Smooth muscle cell (in vitro differentiated cells): Measurements from ENCODE around the gene B4GALT4. TPM values are rescaled to one million over a fixed set of nuclear protein-coding genes. Genes with fewer than 3 reads are reported as not detected.
"Not testable (repeated sequence)": the region's sequence is repeated elsewhere in the genome, so short reads cannot be mapped to it uniquely, and the experiment has no call there.

Experiments
- DNase-seq: peaks from one replicate; lab custom pipeline; 2025; ENCODE audit not compliant: unreplicated experiment; lab: John Stamatoyannopoulos, UW
- H2AFZ ChIP-seq: fragments of 200-600 bp; sonication (generic); 2 replicates; pipeline ENCODE4 v1.6.0; 2016; ENCODE audit warnings: antibody characterized with exemption, low read depth, mild to moderate bottlenecking
- H3F3A ChIP-seq: fragments of 200-600 bp; sonication (generic); 2 replicates; pipeline ENCODE4 v1.6.0; 2017; ENCODE audit warnings: antibody characterized with exemption, low read depth
- H3K27ac ChIP-seq: fragments of 200-600 bp; sonication (generic); 2 replicates; pipeline ENCODE4 v1.5.1; 2016; ENCODE audit warnings: low read depth, mild to moderate bottlenecking
- H3K27me3 ChIP-seq: fragments of 200-600 bp; sonication (generic); 2 replicates; pipeline ENCODE4 v1.6.1; 2016; ENCODE audit warnings: low read depth, mild to moderate bottlenecking
- H3K36me3 ChIP-seq: fragments of 200-600 bp; sonication (generic); 2 replicates; pipeline ENCODE4 v1.5.1; 2016; ENCODE audit warnings: low read depth
- H3K4me1 ChIP-seq: fragments of 200-600 bp; sonication (generic); 2 replicates; pipeline ENCODE4 v1.5.1; 2016; ENCODE audit warnings: low read depth
- H3K4me2 ChIP-seq: fragments of 200-600 bp; sonication (generic); 2 replicates; pipeline ENCODE4 v1.6.0; 2016; ENCODE audit warnings: mild to moderate bottlenecking
- H3K4me3 ChIP-seq: fragments of 200-600 bp; sonication (generic); 2 replicates; pipeline ENCODE4 v1.5.1; 2016; ENCODE audit warnings: mild to moderate bottlenecking
- H3K79me2 ChIP-seq: fragments of 200-600 bp; sonication (generic); 2 replicates; pipeline ENCODE4 v1.6.0; 2016; ENCODE audit warnings: low read depth, mild to moderate bottlenecking
- H3K9ac ChIP-seq: fragments of 200-600 bp; sonication (generic); 2 replicates; pipeline ENCODE4 v1.6.0; 2016; ENCODE audit warnings: low read depth
- H3K9me3 ChIP-seq: fragments of 200-600 bp; sonication (generic); replicated peaks from 2 replicates; pipeline ENCODE4 v1.5.1; 2016; ENCODE audit warnings: low read depth
- H4K20me1 ChIP-seq: fragments of 200-600 bp; sonication (generic); 2 replicates; pipeline ENCODE4 v1.6.0; 2016; ENCODE audit warnings: low read depth
- CTCF ChIP-seq: fragments of 200-600 bp; sonication (generic); IDR thresholded peaks from 2 replicates; pipeline ENCODE4 v1.5.1; 2017; ENCODE audit warnings: borderline replicate concordance, mild to moderate bottlenecking, antibody characterized with exemption; ENCODE audit not compliant: insufficient read depth, poor library complexity, severe bottlenecking
- WGBS: methylation state at CpG from one replicate; pipeline ENCODE4 v1.1.7; 2016; ENCODE audit warnings: low lambda C conversion rate; 5-methylcytosine and 5-hydroxymethylcytosine counted together
- polyA plus RNA-seq: library from polyadenylated mRNA; unstranded; fragments of >200 nt; fragmentation: Nextera tagmentation; extraction: Ambion mirVana; gene quantifications from 2 replicates; pipeline ENCODE4 v1.2.1, GENCODE V29; 2016
- total RNA-seq: library from RNA; depleted of rRNA; stranded (reverse); fragments of >200 nt; gene quantifications from 2 replicates; pipeline ENCODE4 v1.2.3, GENCODE V29; 2014

Gene B4GALT4
- total and polyA plus RNA-seq, 2 experiments from 2014 or later: 28.8 to 33.5 TPM

GRCh38 chr3:119170821-119171220 lies 69.9 kb downstream of the B4GALT4 start:
- Histone ChIP-seq H3K4me1 (no peaks in the 10 kb centered on the region), H3K9ac (no peak overlapping the region), H3K4me3 (no peak overlapping the region), H3F3A (no peaks in the 10 kb centered on the region), H2AFZ (no peak overlapping the region), H3K27me3 (peaks cover 29% of the 10 kb centered on the region), H3K79me2 (no peaks in the 10 kb centered on the region), H4K20me1 (no peaks in the 10 kb centered on the region), H3K36me3 (no peaks in the 10 kb centered on the region), H3K9me3 (no peaks in the 10 kb centered on the region), H3K27ac (no peak overlapping the region), H3K4me2 (no peak overlapping the region)
- TF ChIP-seq CTCF: no peak
- DNase-seq: no peak
- WGBS: 82% methylated on average over 3 of the region's 3 CpGs

GRCh38 chr3:119164745-119165144 lies 75.9 kb downstream of the B4GALT4 start:
- H3K9me3 ChIP-seq, H3F3A ChIP-seq, H3K27ac ChIP-seq, H3K79me2 ChIP-seq, H4K20me1 ChIP-seq, H3K36me3 ChIP-seq, H3K4me3 ChIP-seq, H3K27me3 ChIP-seq, H3K4me1 ChIP-seq, H2AFZ ChIP-seq, H3K9ac ChIP-seq, DNase-seq, H3K4me2 ChIP-seq: not testable (repeated sequence)
- 85% methylated on average over 9 of the region's 9 CpGs for WGBS

Other genes with a start within 250 kb of the B4GALT4 start
- 0.54 TPM in 1 of 2 replicates, not detected in the other for gene IGSF11, start 206.0 kb downstream of the B4GALT4 start, total RNA-seq
- not detected in 2 replicates for gene IGSF11, start 206.0 kb downstream of the B4GALT4 start, polyA plus RNA-seq
- not detected in 2 replicates for gene TEX55, start 94.7 kb downstream of the B4GALT4 start, total RNA-seq
- gene TEX55, start 94.7 kb downstream of the B4GALT4 start, polyA plus RNA-seq: not detected in 2 replicates
- gene UPK1B, start 67.3 kb downstream of the B4GALT4 start, total RNA-seq: 6.3 and 9.1 TPM in 2 replicates
- gene UPK1B, start 67.3 kb downstream of the B4GALT4 start, polyA plus RNA-seq: 1.1 and 2.8 TPM in 2 replicates
- 10.9 and 15.4 TPM in 2 replicates for gene ARHGAP31, start 53.5 kb upstream of the B4GALT4 start, total RNA-seq
- 5.6 and 6.1 TPM in 2 replicates for gene ARHGAP31, start 53.5 kb upstream of the B4GALT4 start, polyA plus RNA-seq
- 79.2 and 129 TPM in 2 replicates for gene TMEM39A, start 222.7 kb upstream of the B4GALT4 start, total RNA-seq
- gene TMEM39A, start 222.7 kb upstream of the B4GALT4 start, polyA plus RNA-seq: 59.6 and 64.6 TPM in 2 replicates
- 14.6 and 21.1 TPM in 2 replicates for gene POGLUT1, start 228.1 kb upstream of the B4GALT4 start, total RNA-seq
- gene POGLUT1, start 228.1 kb upstream of the B4GALT4 start, polyA plus RNA-seq: 12.1 and 15.4 TPM in 2 replicates